NCI-H1436 treated with DMSO at 0.1 percent for 48 hours (cell line): Measurements from ENCODE around the gene RNF212B.

Experiments used
- DNase-seq: peaks from one replicate; lab custom pipeline; 2025; lab: John Stamatoyannopoulos, UW

The RNF212B gene

DNA sequence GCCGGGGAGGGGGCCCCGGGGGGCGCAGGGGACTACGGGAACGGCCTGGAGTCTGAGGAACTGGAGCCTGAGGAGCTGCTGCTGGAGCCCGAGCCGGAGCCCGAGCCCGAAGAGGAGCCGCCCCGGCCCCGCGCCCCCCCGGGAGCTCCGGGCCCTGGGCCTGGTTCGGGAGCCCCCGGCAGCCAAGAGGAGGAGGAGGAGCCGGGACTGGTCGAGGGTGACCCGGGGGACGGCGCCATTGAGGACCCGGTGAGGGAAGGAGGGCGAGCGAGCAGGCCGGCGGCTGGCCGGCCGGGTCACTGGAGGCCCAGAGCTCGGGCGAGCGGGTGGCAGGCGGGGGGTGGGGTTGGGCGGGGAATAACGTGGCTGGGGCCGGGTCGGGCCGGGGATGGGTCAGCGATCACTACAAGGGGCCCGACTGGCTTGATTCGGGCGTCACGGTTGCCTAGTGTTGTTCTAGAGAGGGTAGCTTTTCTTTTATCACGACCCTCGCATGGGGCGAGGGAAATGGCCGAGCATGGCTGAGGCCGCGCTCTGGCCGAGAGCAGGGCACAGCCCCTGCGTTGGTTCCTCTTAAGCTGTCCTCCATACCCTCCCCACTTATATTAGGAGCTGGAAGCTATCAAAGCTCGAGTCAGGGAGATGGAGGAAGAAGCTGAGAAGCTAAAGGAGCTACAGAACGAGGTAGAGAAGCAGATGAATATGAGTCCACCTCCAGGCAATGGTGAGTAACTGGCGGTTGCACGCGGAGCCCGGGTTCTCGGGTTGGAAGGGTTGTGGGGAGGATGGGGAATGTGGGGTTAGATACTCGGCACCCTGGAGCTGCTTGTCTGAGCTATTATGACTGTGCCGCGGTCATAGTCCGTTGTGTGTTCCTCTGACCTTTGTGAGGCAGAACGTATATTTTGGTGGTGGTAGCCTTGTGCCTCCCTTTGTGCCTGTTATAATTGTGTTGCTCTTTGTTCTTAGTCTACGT lies 84.1 kb downstream of the RNF212B start:
- DNase-seq, result no peak
